NCI-H748 treated with DMSO at 0.1 percent for 48 hours (cell line): ENCODE data around the gene RENBP.

ENCODE experiments used
- DNase-seq: peaks from one replicate; lab custom pipeline; 2025; lab: John Stamatoyannopoulos, UW

The RENBP gene

DNA sequence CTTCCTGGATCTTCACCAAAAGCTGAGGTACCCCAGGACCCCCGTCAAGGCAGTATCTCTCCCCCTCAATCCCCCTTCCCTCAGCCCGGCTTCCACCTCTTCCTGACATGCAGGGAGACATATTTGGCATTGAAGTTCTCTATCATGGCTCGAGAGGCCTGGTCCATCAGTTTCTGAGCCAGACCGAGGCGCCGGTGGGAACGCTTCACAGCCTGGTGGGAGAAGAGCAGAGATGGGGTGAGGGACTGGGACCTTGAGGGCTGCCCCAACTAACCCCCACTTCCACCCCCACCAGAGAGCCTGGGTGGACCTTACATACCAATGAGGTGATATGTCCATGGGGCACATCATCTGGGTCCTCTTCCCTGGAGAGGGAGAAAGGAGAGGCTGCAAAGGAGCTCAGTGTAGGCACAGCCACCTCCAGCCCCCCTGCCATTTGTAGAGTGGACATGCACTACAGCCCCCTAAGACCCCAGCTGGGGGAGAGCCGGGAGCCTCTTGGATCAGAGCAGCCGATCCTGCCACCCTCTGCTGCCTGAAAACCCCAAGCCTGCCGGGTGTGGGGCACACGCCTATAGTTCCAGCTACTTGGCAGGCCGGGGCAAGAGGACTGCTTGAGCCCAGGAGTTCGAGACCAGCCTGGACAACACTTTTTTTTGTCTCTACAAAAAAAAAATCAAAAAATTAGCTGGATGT lies 12.1 kb downstream of the RENBP start:
- DNase-seq: no peak

- no peak for DNase-seq
Observed at GRCh38 chrX:153931748-153932147, 12.7 kb downstream of the RENBP start.

GRCh38 chrX:153931151-153931550 lies 13.3 kb downstream of the RENBP start:
- DNase-seq: no peak

DNA sequence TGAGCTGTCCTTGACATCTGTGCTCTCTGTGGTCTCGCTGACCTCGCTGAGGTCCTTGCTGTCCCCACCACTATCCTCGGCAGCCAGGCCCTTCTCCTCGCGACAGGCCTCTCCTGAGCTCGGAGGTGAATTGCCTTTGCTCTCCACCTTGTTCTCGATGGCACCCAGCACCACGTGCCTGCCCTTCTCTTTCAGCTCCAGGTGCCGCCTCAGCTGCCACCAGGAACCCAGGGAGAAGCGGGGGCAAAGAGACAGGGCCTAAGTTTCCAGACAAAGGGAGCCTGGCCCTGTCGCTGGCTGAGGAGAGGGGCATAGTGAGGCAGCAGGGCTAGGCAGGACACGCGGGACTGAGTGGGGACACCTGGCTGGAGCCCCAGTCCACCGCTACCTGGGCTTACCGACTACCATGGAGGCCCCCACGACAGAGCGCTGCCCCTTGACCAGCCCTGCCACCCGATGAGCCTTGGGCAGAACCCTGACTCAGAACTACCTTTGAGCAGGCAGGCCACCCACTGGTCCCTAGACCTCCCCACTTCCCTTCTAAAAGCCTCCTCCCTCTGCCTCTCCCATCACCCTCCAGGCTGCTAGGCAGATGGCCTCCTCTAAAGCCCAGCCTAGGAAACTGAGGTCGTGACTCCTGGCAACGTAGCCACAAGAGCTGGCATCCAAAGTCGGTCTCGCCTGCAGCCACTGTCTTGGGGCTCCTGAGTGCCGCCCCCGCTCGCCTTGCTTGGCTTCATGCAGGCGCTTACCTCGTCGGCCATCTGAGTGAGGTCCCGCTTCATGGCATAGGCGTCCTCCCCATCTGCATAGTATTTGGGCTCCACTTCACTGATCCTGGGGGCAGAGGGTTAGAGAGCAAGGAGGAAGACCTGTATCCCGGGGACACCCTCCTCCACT lies 14.2 kb downstream of the RENBP start:
- no peak for DNase-seq

DNA sequence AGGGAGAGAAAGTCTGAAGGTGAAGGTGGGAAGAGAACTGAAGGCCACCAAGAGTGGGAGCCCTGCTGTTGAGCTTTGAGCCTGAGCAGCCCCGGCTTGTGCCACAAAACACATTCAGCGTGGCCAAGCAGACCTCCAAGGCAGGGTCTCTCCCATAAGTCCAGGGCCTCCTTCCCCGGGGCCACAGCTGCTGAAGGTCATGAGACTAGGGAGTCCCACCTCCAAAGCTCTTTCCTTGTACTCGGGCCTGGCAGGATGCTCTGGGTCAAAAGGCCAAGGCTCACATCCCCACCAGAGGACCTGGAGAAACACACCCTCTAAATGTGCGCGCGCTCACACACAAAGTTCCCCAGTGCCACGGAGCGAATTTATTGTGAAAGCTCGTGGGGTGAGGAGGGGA lies 14.9 kb downstream of the RENBP start:
- DNase-seq: no peak

DNA sequence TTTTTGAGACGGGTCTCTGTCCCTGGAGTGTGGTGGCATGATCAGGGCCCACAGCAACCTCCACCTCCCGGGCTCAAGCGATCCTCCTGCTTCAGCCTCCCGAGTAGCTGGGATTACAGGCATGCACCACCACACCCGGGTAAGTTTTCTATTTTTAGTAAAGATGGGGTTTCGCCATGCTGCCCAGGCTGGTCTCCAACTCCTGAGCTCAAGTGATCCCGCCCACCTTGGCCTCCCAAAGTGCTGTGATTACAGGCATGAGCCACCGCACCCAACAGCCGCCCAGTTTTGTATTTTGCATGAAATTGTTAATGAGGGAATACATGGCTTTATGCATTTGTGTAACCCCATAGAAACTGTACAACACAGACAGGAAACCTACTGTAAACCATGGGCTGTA lies 15.6 kb downstream of the RENBP start:
- no peak for DNase-seq

DNA sequence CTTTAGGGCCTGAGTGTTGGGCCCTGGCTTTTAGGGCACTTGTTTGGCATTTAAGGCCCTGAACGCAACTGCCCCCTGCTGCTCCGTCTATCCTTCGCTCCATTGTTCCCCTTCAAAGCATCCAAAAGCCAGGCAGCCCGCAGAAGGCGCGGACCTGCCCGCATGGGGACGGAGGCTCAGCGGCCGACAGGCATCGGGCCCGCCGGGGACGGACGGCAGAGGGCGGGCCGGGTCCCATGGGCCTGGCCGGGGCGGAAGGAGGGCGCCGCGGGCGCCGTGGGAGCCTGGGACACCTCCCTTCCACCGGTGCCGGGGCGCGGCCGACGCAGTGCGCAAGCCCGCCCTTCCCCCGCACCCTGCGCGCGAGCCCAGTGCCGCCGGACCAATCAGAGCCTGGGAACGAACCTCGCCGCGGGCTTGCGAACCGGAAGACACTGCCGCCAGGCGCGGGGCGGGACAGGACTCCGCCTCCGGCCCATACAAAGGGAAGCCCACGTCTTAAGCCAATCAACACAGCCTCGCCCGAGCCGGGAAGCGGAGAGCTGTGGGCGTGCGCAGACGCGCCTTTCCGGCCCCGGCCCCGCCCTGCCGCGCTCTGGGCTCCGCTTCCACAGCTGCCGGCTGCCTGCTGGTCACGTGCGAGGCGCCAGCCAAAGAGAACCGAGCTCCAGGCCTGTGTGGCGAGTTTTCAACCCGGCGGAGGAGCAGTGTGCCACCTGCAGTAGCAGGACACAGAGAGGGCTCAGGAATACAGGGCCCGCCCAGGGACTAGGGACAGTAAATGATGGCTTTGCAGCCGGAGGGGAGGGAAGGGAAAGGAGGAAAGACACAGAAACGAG lies 16.3 kb downstream of the RENBP start:
- DNase-seq: peak; percentile 91

GRCh38 chrX:153927672-153927921 lies 16.8 kb downstream of the RENBP start:
- DNase-seq: no peak

DNA sequence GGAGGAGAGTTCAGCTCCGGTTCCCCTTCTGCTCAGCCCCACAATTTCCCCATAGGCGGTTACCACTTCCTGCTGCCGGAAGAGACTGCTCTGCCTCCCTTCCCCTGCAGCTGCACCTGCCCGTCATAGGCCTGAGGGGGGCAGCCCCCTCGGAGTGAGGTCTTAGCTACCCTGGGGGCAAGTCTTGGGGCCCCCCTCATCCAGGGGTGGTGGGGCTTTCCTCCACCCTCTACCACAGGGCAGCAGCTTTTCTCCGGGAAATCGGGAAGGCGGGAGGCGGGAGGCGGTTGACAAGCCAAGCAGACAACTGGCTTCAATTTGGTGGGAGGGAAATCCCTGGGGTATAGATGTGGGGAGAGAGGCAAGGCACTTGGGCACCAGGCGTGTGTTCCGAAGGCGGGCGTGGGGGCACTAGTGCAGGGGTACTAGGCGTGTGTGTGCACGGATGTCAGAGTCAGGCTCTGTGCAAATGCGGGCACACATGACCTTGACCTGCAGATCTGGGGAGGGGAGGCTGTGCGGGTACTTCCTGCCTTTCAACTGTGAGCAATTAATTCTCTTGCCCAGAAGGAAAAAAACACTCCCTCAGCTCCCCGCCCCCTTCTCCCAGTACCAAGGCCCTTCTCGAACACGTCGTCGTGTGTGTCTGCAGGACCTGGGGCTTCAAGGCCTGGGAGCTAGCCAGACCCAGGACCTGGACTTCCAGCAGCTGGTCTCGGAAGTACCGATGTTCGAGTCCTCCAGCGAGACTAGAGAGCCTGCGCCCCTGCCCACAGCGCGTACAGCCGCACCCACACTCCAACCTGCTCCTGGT lies 17.4 kb downstream of the RENBP start:
- peak; percentile 28 for DNase-seq

GRCh38 chrX:153926552-153926857 lies 17.9 kb downstream of the RENBP start:
- no peak for DNase-seq

GRCh38 chrX:153925739-153926551 lies 18.5 kb downstream of the RENBP start, which contains the start of gene ARHGAP4:
Gene ARHGAP4, minus strand, starts transcription at chrX:153926264. Its CDS starts 62 bp downstream, at chrX:153926202.
- no peak for DNase-seq

DNA sequence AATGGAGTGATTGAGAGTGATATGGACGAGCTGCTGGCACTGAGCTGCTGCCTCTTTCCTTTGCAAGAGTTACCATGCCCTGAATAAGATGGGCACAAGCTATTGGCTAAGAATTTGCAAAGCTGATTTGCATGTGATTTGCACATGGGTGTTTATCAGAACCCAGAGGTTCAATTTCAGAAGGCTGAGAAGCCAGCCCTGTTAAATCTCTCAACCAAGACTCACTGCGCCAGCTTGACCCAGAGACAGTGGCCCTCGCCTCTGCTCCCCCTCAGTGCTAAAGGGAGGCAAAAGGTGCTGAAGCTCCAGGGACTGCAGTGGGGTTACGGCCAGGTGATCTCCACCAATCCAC lies 19.1 kb downstream of the RENBP start:
- no peak for DNase-seq

DNA sequence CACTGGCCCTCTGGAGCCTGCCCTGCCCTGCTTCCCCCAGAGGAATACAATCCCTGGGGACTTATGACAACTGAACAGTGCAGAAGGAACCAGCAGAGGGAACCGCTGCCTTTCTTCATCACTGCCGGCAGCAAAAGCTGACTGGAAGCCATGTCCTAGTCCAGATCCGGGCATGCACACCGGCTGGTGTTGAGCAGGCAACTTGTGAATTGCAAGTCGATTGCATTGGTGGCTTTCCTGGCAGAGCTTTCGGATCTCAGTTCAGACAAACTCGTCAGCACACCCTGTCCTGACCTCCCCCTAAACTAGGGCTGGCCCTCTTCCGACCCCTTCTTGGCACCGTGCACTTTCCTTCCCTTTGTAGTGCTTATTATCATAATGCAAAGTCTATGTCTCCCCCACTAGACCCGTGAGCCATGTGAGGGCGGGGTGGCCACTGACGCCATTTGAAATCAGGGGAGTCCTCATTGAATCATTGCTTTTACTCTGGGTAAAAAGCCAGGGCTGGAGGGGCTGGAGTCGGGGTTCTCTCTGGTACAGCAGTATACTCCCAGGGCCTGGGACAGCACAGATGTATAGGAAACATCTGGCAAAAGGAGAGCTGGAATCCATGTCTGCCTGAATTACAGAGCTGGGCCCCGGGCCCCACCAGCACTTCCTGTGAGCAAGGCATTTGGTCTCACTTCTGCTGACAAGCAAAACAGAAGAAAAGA lies 20.1 kb downstream of the RENBP start:
- no peak for DNase-seq

GRCh38 chrX:153922932-153923857 lies 21.2 kb downstream of the RENBP start:
- DNase-seq: peak; percentile 43

DNA sequence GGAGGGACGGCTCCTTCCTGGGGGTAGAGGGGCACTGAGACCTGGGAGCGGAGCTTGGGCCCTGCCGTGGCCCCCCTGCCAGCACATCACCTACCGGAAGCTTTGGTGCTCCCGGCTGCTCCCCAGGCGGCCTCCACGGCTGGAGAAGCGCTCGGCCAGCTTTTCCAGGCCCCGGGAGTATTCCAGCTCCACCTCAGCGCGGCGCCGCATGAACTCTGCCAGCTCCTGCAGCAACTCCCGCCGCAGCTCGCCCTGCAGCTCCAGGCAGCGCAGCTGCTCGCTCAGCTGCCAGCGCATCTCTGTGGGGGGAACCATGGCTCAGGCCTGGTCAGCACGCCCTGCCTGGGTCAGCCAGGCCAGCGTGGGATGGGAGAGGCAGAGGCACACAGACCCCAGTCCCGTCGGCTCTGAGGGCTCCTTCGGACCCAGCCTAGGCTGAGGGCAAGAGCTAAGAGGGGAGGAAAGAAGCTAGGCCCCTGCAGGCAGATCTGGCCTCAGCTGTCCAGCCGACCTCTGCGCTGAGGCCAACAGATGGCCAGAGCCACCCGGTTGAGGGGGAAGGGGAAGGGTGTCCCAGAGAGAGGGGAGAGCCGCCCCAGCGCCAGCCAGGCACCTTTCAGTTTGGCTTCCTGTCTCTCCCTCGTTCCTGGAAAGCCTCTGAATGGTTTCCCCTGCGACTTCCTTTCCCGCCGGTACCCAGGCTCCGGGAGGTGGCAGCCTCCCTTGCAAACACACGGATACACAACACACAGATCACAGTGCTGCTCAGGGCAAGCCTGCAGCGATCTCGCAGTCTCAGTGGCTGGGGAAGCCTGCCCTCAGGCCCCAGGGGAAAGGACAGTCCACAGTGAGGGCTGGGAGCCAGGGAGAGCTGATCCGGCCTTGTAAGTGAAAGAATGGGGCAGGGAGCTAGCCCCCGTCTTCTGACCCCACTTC lies 22.7 kb downstream of the RENBP start:
- no peak for DNase-seq

GRCh38 chrX:153921070-153921469 lies 23.4 kb downstream of the RENBP start:
- no peak for DNase-seq

DNA sequence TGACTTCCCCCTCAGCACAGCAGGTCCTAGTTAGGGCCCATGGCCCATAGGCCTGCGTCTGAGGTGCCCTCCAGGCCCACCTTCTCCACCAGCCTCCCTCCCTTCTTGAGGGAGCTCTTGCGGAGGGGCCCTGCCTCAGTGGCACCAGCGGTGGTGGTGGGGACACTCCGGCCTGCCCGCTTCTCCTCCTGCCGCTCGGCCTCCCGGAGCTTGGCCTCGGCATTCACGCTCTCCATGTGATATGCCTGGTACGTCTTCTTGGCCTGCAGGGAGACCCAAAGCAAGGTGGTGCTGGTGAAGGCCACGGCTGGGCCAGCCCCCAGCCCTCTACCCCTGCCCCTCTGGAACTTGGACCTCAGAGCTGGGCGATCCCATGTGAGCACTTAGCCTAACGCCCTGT lies 23.9 kb downstream of the RENBP start:
- DNase-seq: no peak

GRCh38 chrX:153919281-153919680 lies 25.2 kb downstream of the RENBP start:
- no peak for DNase-seq
